Keratinocyte (primary cell): Measurements from ENCODE around the gene AGAP1. TPM values are rescaled to one million over a fixed set of nuclear protein-coding genes. Genes with fewer than 3 reads are reported as not detected.

Experiments used
- DNase-seq: peaks from one replicate; pipeline ENCODE4 v3.0.0-alpha.2; 2011; ENCODE audit warnings: low read depth, missing footprints, low spot score
- FAIRE-seq: peaks from 2 replicates; lab custom pipeline; 2011; peaks lifted over from hg19 to GRCh38; lab: Jason Lieb, UNC
- H2AFZ ChIP-seq: 2 replicates; pipeline ENCODE4 v1.6.0; 2012; ENCODE audit warnings: low read length, control low read depth, inconsistent platforms; ENCODE audit not compliant: control insufficient read depth
- H3K27ac ChIP-seq: 2 replicates; pipeline ENCODE4 v1.5.1; 2011; ENCODE audit warnings: low read length; ENCODE audit not compliant: control insufficient read depth, insufficient read depth
- H3K27me3 ChIP-seq: 3 replicates; pipeline ENCODE4 v1.6.0; 2011; ENCODE audit warnings: low read length; ENCODE audit not compliant: control insufficient read depth, insufficient read depth; ENCODE audit errors: extremely low read depth
- H3K36me3 ChIP-seq, 2 experiments: 2 replicates in 1 of 2; 3 replicates in 1 of 2; pipeline ENCODE4 v1.5.1; 2011; ENCODE audit warnings: low read length in 2 of 2, mild to moderate bottlenecking in 1 of 2; ENCODE audit not compliant: control insufficient read depth in 2 of 2, insufficient read depth in 2 of 2; ENCODE audit errors: extremely low read depth in 1 of 2
- H3K4me1 ChIP-seq: 3 replicates; pipeline ENCODE4 v1.5.1; 2011; ENCODE audit warnings: low read length; ENCODE audit not compliant: control insufficient read depth, insufficient read depth; ENCODE audit errors: extremely low read depth
- H3K4me2 ChIP-seq: 3 replicates; pipeline ENCODE4 v1.6.0; 2011; ENCODE audit warnings: low read depth, low read length; ENCODE audit not compliant: control insufficient read depth, insufficient read depth; ENCODE audit errors: extremely low read depth
- H3K4me3 ChIP-seq, 3 experiments: fragments of 200-600 bp in 1 of 3; sonication (generic) in 1 of 3; 2 replicates in 2 of 3; 3 replicates in 1 of 3; pipeline ENCODE4 v1.5.1; 2011 to 2016; ENCODE audit warnings: low read length in 3 of 3, mild to moderate bottlenecking in 3 of 3, control low read depth in 2 of 3, inconsistent platforms in 1 of 3, low read depth in 1 of 3, mixed read lengths in 1 of 3, mixed run types in 1 of 3, moderate library complexity in 1 of 3; ENCODE audit not compliant: control insufficient read depth in 2 of 3, insufficient read depth in 2 of 3; ENCODE audit errors: extremely low read depth in 1 of 3
- H3K79me2 ChIP-seq: 2 replicates; pipeline ENCODE4 v1.6.0; 2012; ENCODE audit warnings: low read length; ENCODE audit not compliant: control insufficient read depth, insufficient read depth
- H3K9ac ChIP-seq: 3 replicates; pipeline ENCODE4 v1.6.0; 2011; ENCODE audit warnings: low read length; ENCODE audit not compliant: control insufficient read depth, insufficient read depth; ENCODE audit errors: extremely low read depth
- H3K9me1 ChIP-seq: 3 replicates; pipeline ENCODE4 v1.6.0; 2011; ENCODE audit warnings: low read length; ENCODE audit not compliant: control insufficient read depth, insufficient read depth; ENCODE audit errors: extremely low read depth
- H3K9me3 ChIP-seq: 2 replicates; pipeline ENCODE4 v1.5.1; 2012; ENCODE audit warnings: low read depth, low read length; ENCODE audit not compliant: control insufficient read depth
- H4K20me1 ChIP-seq: 3 replicates; pipeline ENCODE4 v1.6.0; 2011; ENCODE audit warnings: low read length; ENCODE audit not compliant: control insufficient read depth, insufficient read depth; ENCODE audit errors: extremely low read depth
- EZH2 ChIP-seq: IDR thresholded peaks from one replicate; pipeline ENCODE4 v1.6.1; 2012; ENCODE audit warnings: inconsistent platforms, mild to moderate bottlenecking, low read length, moderate library complexity
- dilution Hi-C: fragments of 300-500 bp; cut with MboI; formaldehyde crosslinking; loops from one replicate; pipeline ENCODE4 v1.7.0; 2020; ENCODE audit warnings: low sequenced_read_pairs; ENCODE audit not compliant: extremely low pct_ligation_motif_present
- polyA plus RNA-seq, 5 experiments: library from polyadenylated mRNA; depleted of rRNA in 3 of 5; stranded (reverse) in 3 of 5; stranded (forward) in 1 of 5; unstranded in 1 of 5; fragments of >200 nt; gene quantifications; 1 replicate in 1 of 5; 2 replicates in 3 of 5; 3 replicates in 1 of 5; pipeline versions ENCODE4 v1.2.1 to v1.2.3, GENCODE V29; 2011 to 2012; ENCODE audit warnings: missing spikeins in 2 of 5, low read depth in 1 of 5, low replicate concordance in 1 of 5
- TF ChIP-seq, protein P1 (sequence below), 3 experiments: IDR thresholded peaks in 1 of 3; conservative IDR thresholded peaks in 1 of 3; optimal IDR thresholded peaks in 1 of 3; 2 replicates in 2 of 3; 3 replicates in 1 of 3; pipeline versions ENCODE3 to v1.5.1; 2011; ENCODE audit warnings: low read length in 3 of 3, mild to moderate bottlenecking in 3 of 3, moderate library complexity in 2 of 3, control low read depth in 1 of 3, inconsistent platforms in 1 of 3; ENCODE audit not compliant: insufficient read depth in 2 of 3; ENCODE audit errors: extremely low read depth in 1 of 3

Gene AGAP1
- polyA plus RNA-seq, 1 donor (not counting 4 experiments of a cell fraction or from before 2014, with no cell fraction given), result 12.6 TPM

DNA sequence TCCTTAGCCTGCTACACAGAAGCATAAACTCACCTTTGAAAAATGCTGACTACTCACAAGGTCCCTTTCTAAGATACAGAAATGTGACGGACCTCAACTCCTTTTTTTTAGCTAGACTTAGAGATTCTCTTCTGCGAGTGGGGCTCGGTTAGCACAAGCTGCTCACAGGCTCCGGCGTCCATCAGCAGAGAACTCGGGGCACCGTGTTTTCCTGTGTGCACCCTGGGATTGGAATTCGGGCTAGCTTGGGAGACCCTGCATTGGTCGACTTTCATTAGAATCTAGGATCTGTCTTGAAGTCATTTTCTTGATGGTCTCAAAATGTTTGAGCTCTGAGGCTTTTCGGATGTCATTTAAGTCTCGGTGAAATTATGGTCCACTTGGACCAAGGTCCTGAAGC is 483.1 kb downstream of the AGAP1 start:
- H2AFZ ChIP-seq, result no peak overlapping the region
- H3K4me2 ChIP-seq, result no peak overlapping the region
- dilution Hi-C loops, result no loop called here
- no peak for FAIRE-seq
- H3K36me3 ChIP-seq, result peaks cover 0 to 2% of the 10 kb centered on the region in 2 experiments
- H3K9me1 ChIP-seq, result no peaks in the 10 kb centered on the region
- no peaks in the 10 kb centered on the region for H3K9me3 ChIP-seq
- no peak for DNase-seq
- no peak overlapping the region for H3K27ac ChIP-seq
- no peaks in the 10 kb centered on the region for H3K27me3 ChIP-seq
- no peaks in the 10 kb centered on the region for H4K20me1 ChIP-seq
- TF ChIP-seq, protein P1, sequence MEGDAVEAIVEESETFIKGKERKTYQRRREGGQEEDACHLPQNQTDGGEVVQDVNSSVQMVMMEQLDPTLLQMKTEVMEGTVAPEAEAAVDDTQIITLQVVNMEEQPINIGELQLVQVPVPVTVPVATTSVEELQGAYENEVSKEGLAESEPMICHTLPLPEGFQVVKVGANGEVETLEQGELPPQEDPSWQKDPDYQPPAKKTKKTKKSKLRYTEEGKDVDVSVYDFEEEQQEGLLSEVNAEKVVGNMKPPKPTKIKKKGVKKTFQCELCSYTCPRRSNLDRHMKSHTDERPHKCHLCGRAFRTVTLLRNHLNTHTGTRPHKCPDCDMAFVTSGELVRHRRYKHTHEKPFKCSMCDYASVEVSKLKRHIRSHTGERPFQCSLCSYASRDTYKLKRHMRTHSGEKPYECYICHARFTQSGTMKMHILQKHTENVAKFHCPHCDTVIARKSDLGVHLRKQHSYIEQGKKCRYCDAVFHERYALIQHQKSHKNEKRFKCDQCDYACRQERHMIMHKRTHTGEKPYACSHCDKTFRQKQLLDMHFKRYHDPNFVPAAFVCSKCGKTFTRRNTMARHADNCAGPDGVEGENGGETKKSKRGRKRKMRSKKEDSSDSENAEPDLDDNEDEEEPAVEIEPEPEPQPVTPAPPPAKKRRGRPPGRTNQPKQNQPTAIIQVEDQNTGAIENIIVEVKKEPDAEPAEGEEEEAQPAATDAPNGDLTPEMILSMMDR (optimal IDR thresholded peaks at IDR 0.05 in 1 of 3, IDR thresholded peaks at IDR 0.05 in 1 of 3, conservative IDR thresholded peaks at IDR 0.05 in 1 of 3; ENCODE audit: extremely low read depth in 1 of 3, insufficient read depth in 2 of 3, low read length in 3 of 3), result no peak
- TF ChIP-seq EZH2, result no peak
- no peaks in the 10 kb centered on the region for H3K4me1 ChIP-seq
- H3K79me2 ChIP-seq, result no peaks in the 10 kb centered on the region
- H3K4me3 ChIP-seq, result no peak overlapping the region
- H3K9ac ChIP-seq, result no peak overlapping the region

DNA sequence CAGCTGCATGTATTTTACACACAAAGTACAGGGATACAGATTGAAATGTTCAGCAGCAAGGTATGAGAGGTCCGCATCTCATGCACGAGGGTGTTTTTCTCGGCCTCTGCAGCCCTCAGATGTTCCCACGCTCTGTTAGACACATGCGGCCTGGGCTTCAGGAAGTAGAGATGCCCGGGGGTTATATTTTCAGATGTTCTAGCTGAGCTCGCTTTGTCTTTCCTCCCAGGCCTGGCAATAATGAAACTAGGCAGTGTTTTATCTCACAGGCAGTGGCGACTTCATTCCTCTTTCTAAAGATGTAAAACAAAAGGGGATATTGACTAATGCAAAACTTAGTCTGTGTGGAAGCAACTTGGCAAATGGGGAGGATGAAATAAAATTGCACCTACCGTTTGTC is 483.6 kb downstream of the AGAP1 start:
- no peaks in the 10 kb centered on the region for H3K79me2 ChIP-seq
- dilution Hi-C loops, result no loop called here
- no peak for DNase-seq
- H4K20me1 ChIP-seq, result no peaks in the 10 kb centered on the region
- H2AFZ ChIP-seq, result no peak overlapping the region
- no peak for FAIRE-seq
- H3K4me1 ChIP-seq, result no peaks in the 10 kb centered on the region
- no peaks in the 10 kb centered on the region for H3K27me3 ChIP-seq
- peaks cover 0 to 2% of the 10 kb centered on the region in 2 experiments for H3K36me3 ChIP-seq
- no peaks in the 10 kb centered on the region for H3K9me1 ChIP-seq
- no peaks in the 10 kb centered on the region for H3K9me3 ChIP-seq
- TF ChIP-seq, protein P1 (optimal IDR thresholded peaks at IDR 0.05 in 1 of 3, IDR thresholded peaks at IDR 0.05 in 1 of 3, conservative IDR thresholded peaks at IDR 0.05 in 1 of 3; ENCODE audit: extremely low read depth in 1 of 3, insufficient read depth in 2 of 3, low read length in 3 of 3), result no peak
- TF ChIP-seq EZH2, result no peak
- H3K4me3 ChIP-seq, result no peak overlapping the region
- H3K4me2 ChIP-seq, result no peak overlapping the region
- no peak overlapping the region for H3K9ac ChIP-seq
- H3K27ac ChIP-seq, result no peak overlapping the region
